Fibroblast of pulmonary artery (primary cell): ENCODE measurements around the gene PAFAH1B2.

Experiments
- DNase-seq: peaks from one replicate; pipeline ENCODE4 v3.0.0-alpha.2; 2010; ENCODE audit warnings: low read depth
- H3K4me3 ChIP-seq: replicated peaks from 2 replicates; pipeline ENCODE4 v1.5.1; 2011; ENCODE audit warnings: low read depth, mild to moderate bottlenecking, control low read depth, low read length, moderate library complexity
- CTCF ChIP-seq: IDR thresholded peaks from 2 replicates; pipeline ENCODE4 v1.5.1; 2011; ENCODE audit warnings: mild to moderate bottlenecking, control low read depth, low read length, inconsistent platforms; ENCODE audit errors: missing control alignments

Gene PAFAH1B2

GRCh38 chr11:117172724-117173421 lies 28.8 kb downstream of the PAFAH1B2 start:
- TF ChIP-seq CTCF = no peak
- peak; percentile 76 for DNase-seq
- H3K4me3 ChIP-seq = no peak overlapping the region

- TF ChIP-seq CTCF = no peak
- H3K4me3 ChIP-seq = no peak overlapping the region
- DNase-seq = no peak
Observed at GRCh38 chr11:117175104-117175503, 31.0 kb downstream of the PAFAH1B2 start.

GRCh38 chr11:117175781-117176180 lies 31.7 kb downstream of the PAFAH1B2 start:
- H3K4me3 ChIP-seq = no peak overlapping the region
- no peak for TF ChIP-seq CTCF
- no peak for DNase-seq

GRCh38 chr11:117176186-117176585 lies 32.1 kb downstream of the PAFAH1B2 start:
- TF ChIP-seq CTCF = no peak
- no peak overlapping the region for H3K4me3 ChIP-seq
- no peak for DNase-seq

GRCh38 chr11:117177534-117178209 lies 33.6 kb downstream of the PAFAH1B2 start:
- no peak for DNase-seq
- H3K4me3 ChIP-seq = peak overlapping the region; percentile 83
- TF ChIP-seq CTCF = no peak

- peak within 1 kb of the TSS; percentile 83 for H3K4me3 ChIP-seq
- peak; percentile 95 for DNase-seq
- TF ChIP-seq CTCF = no peak
Observed at GRCh38 chr11:117178210-117179034, 34.3 kb downstream of the PAFAH1B2 start, which contains the start of gene SIDT2. TSS of gene SIDT2 (plus strand) at chr11:117178743. CDS start at chr11:117179264, 521 bp downstream.
